Esophagus squamous epithelium (tissue), 5 donors: ENCODE results near the gene UBE2O. TPM values are rescaled to one million over a fixed set of nuclear protein-coding genes. Genes with fewer than 3 reads are reported as not detected.

Source experiments
- DNase-seq: peaks from one replicate; lab custom pipeline; 2025; lab: John Stamatoyannopoulos, UW
- H3K27ac ChIP-seq, 4 donors: fragments of 200-600 bp; sonication (generic); one replicate each; pipeline ENCODE4 v1.5.1; 2016 to 2019; ENCODE audit warnings: mild to moderate bottlenecking in 1 of 4
- H3K27me3 ChIP-seq, 4 donors: fragments of 200-600 bp; sonication (generic); 1 replicate in 3 of 4; 2 replicates in 1 of 4; pipeline versions ENCODE4 v1.5.1 to v1.6.0; 2017 to 2021; ENCODE audit warnings: antibody characterized with exemption in 1 of 4
- H3K36me3 ChIP-seq, 3 donors: fragments of 200-600 bp; sonication (generic); one replicate each; pipeline ENCODE4 v1.5.1; 2016 to 2019
- H3K4me1 ChIP-seq, 3 donors: fragments of 200-600 bp; sonication (generic); one replicate each; pipeline ENCODE4 v1.5.1; 2017 to 2019
- H3K4me3 ChIP-seq, 4 donors: fragments of 200-600 bp; sonication (generic); 1 replicate in 3 of 4; 2 replicates in 1 of 4; pipeline ENCODE4 v1.5.1; 2016 to 2019; ENCODE audit warnings: mild to moderate bottlenecking in 2 of 4, moderate library complexity in 1 of 4
- H3K9me3 ChIP-seq, 3 donors: fragments of 200-600 bp; sonication (generic); one replicate each; pipeline ENCODE4 v1.5.1; 2016 to 2019
- CTCF ChIP-seq, 6 experiments: fragments of 450-650 bp in 4 of 6; fragments of 200-600 bp in 2 of 6; sonication (generic) in 2 of 6; IDR thresholded peaks; one replicate each; pipeline ENCODE4 v1.5.1; 2016 to 2019; ENCODE audit warnings: antibody characterized with exemption in 6 of 6, mild to moderate bottlenecking in 4 of 6, moderate library complexity in 4 of 6
- POLR2A ChIP-seq, 4 donors: fragments of 450-650 bp; IDR thresholded peaks; one replicate each; pipeline ENCODE4 v1.6.1; 2017; ENCODE audit warnings: antibody characterized with exemption in 4 of 4, mild to moderate bottlenecking in 4 of 4, moderate library complexity in 3 of 4
- WGBS, 2 donors: methylation state at CpG; one replicate each; pipeline ENCODE4 v1.1.5; 2018; 5-methylcytosine and 5-hydroxymethylcytosine counted together
- intact Hi-C: fragments of 100-400 bp; cut with DNase I; formaldehyde crosslinking; loops from one replicate; pipeline ENCODE4 v1.15.0; 2022
- total RNA-seq, 4 donors: library from RNA; depleted of rRNA; stranded (reverse); fragments of >200 nt; gene quantifications; one replicate each; pipeline ENCODE4 v1.1.0, GENCODE V29; 2016
- donor health status: DM: yes; HTN: yes; CAD: no.

Gene UBE2O
- total RNA-seq, 4 donors from 2014 or later: 11.9 to 19.8 (median 16.3) TPM

DNA sequence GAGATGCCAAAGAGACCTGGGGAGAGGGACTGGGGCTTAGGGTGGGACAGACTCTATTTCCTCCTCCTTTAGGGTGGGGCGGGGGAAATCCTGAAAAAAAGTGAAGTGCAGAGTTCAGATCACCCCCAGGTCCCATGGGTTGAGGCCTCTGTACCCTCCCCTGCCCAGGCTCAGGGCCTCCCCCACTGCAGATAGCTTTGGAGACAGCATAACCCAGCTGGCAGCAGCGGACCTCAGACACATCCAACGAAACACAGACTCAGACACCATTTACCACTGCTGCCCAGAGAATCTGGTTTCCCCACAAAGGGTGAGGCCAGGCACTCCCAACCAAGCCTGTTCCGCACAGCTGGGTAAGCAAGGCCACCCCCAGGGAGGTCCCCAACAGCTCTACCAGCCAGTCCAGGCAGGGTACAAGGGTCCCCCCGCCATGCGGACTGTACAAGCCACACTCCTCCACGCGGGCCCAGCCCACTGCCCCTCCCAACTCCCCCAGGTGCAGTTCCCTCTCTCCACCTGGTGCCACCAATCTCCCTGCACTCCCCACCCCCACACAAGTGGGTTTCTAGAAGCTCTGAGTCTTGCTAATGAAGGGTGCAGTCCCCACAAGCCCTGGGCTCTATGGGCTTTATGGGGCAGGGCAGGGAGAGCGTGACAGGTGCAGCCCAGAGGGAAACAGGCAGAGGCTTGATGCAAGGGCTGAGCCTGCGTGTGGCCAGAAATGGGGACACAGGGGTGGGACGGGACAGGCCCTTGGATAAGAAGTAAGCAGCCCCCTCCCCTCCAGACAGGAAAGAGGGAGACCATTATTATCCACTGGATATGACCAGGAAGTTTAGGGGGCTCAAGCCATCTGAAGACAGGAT is 39.4 kb upstream of the UBE2O start:
- Histone ChIP-seq H3K27ac (peak overlapping the region; percentile 75 to 90 (median 85)), H3K4me1 (peaks cover 37 to 78% (median 40%) of the 10 kb centered on the region in 3 donors), H3K36me3 (peaks cover 0 to 10% (median 0%) of the 10 kb centered on the region in 3 donors), H3K27me3 (no peaks in the 10 kb centered on the region), H3K4me3 (peak overlapping the region in 3 of 4 donors; percentile 11 to 46 (median 12)), H3K9me3 (no peaks in the 10 kb centered on the region)
- TF ChIP-seq POLR2A (IDR thresholded peaks at IDR 0.05): no peak
- TF ChIP-seq CTCF (IDR thresholded peaks at IDR 0.05): no peak
- intact Hi-C loops: no loop called here
- 47 to 62% methylated on average over 3 to 6 of the region's 11 CpGs for WGBS, 2 donors
- DNase-seq: no peak

- Histone ChIP-seq H3K9me3 (no peaks in the 10 kb centered on the region), H3K4me3 (no peak overlapping the region), H3K27ac (peak overlapping the region; percentile 75 to 90 (median 85)), H3K4me1 (peaks cover 37 to 69% (median 39%) of the 10 kb centered on the region in 3 donors), H3K36me3 (peaks cover 0 to 16% (median 0%) of the 10 kb centered on the region in 3 donors), H3K27me3 (no peaks in the 10 kb centered on the region)
- WGBS, 2 donors: 80 to 86% methylated on average over 6 to 8 of the region's 17 CpGs
- intact Hi-C loops: no loop called here
- TF ChIP-seq CTCF (IDR thresholded peaks at IDR 0.05): no peak
- TF ChIP-seq POLR2A (IDR thresholded peaks at IDR 0.05): no peak
- no peak for DNase-seq
These were observed 38.5 kb upstream of the UBE2O start for GRCh38 chr17:76491271-76492122.

DNA sequence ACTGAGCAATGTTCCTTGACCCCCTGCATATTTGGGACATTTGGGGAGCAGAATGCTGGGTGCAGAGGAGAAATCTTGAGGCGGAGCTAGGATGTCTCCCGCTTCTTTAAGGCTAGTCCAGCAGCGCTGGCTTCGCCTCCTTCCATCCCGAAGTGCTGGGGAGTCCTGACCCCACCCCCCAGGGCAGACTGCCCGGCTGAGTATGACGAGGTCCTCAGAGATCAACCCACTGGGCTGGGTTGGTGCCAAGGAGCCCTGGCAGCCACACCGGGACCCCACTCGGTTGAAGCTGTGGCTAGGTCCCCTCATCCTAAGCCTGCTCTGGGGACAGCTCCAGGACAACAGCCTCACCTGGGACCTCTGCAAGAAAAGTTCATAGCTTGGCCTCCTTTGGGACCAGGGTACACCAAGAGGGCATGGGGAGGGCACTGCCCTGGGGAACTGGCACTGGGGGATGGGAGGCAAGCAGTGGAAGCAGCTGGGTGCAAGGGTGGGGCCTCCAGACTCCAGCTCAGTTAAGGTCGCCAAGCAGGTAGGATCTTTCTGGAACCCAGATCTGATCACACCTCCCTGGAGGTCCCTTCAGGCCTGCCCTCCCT is 37.3 kb upstream of the UBE2O start:
- intact Hi-C loops: no loop called here
- TF ChIP-seq CTCF (IDR thresholded peaks at IDR 0.05): no peak
- no peak for TF ChIP-seq POLR2A (IDR thresholded peaks at IDR 0.05)
- no peak overlapping the region for H3K4me3 ChIP-seq
- WGBS, 2 donors: 93% methylated on average over 3 of the region's 10 CpGs; no CpG with 5 or more reads in 1 of the 2 donors
- H3K4me1 ChIP-seq: peaks cover 37 to 63% (median 39%) of the 10 kb centered on the region in 3 donors
- H3K36me3 ChIP-seq: peaks cover 0 to 17% (median 0%) of the 10 kb centered on the region in 3 donors
- H3K27me3 ChIP-seq: no peaks in the 10 kb centered on the region
- no peaks in the 10 kb centered on the region for H3K9me3 ChIP-seq
- DNase-seq: no peak
- peak overlapping the region; percentile 75 to 90 (median 85) for H3K27ac ChIP-seq

- H3K4me1 ChIP-seq: peaks cover 22 to 47% (median 25%) of the 10 kb centered on the region in 3 donors
- no peak overlapping the region for H3K27ac ChIP-seq
- H3K4me3 ChIP-seq: no peak overlapping the region
- no peaks in the 10 kb centered on the region for H3K27me3 ChIP-seq
- no peak for TF ChIP-seq POLR2A (IDR thresholded peaks at IDR 0.05)
- TF ChIP-seq CTCF (IDR thresholded peaks at IDR 0.05): no peak
- intact Hi-C loops: no loop called here
- WGBS, 2 donors: 94 to 100% methylated on average over 8 to 12 of the region's 22 CpGs
- H3K36me3 ChIP-seq: peaks cover 0 to 17% (median 0%) of the 10 kb centered on the region in 3 donors
- no peaks in the 10 kb centered on the region for H3K9me3 ChIP-seq
- DNase-seq: no peak
These were observed 34.7 kb upstream of the UBE2O start for GRCh38 chr17:76487451-76488192.
